NCI-H146 treated with DMSO at 0.1 percent for 48 hours (cell line): Measurements from ENCODE around the gene CTNNB1.

Source experiments
- DNase-seq: peaks from one replicate; lab custom pipeline; 2025; ENCODE audit not compliant: unreplicated experiment; lab: John Stamatoyannopoulos, UW

The CTNNB1 gene

DNA sequence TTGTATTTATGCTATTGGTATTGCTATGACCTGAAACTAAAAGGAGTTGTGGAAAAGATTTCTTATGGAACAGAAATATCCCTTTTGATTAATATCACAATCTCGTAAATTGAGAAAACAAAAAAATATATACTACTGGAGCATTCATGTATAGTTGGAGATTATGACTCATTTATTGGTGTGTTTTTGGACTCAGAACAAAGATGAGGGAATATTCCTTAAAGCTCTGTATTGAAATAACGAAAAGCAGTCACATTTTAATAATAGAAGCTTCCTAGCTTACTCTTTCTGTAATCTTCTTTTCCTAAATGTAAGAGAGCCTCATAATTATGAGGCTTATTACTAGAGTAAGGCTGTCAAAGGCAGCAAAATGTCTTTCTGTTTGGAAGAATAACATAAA lies 14.3 kb downstream of the CTNNB1 start:
- DNase-seq: no peak

DNA sequence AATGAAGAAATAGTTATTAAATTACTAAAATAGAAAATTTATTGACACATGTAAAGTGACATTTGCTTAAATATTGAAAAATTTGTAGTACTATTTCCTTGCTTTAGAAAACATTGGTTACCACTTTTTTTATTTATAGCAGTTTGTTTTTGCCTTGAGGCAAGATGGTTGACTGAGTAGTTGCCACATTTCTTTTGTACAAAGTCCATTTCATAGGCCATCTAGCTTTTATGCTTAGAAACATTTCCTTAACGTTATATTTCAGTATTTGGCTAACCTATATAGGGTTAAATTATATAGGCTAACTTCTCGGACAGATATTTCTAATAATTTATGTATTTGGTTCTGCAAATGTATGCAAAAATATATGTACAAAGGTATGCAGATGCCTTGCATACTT lies 17.1 kb downstream of the CTNNB1 start:
- DNase-seq: no peak

DNA sequence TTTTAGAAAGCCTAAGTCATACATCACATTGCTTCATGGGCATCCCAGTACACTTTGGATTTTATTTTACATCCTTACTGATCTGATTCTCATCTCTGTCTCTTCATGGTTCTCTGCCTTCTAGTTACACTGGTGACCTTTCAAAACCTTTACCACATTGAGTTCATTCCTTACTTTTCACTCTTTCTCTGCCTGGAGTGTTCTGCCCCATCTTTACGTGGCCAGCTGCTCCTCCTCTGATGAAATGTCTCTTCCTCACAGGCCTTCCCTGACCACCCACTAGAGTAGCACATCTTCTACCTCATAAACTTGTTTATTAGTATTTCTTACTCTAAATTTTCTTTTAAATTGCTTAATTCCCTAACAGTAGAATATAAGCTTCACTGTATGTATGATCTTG lies 17.7 kb downstream of the CTNNB1 start:
- no peak for DNase-seq

DNA sequence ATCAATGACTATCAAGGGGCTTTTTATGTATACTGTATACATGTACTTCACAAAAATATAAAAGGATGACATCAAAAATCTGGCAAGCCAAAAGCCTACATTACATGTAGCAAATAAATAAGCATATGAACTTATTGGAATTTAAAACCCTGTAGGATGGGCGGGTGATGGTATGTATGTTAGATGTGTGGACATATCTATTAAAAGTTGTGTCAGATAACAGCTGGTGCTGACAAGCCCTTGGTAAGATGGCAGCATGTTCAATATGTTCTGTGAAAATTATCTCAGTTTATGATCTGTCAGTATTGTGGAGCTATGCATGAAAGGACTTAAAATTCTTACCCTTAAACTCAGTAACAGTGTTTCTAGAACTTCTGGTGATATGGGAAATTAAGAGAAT lies 20.1 kb downstream of the CTNNB1 start:
- no peak for DNase-seq

DNA sequence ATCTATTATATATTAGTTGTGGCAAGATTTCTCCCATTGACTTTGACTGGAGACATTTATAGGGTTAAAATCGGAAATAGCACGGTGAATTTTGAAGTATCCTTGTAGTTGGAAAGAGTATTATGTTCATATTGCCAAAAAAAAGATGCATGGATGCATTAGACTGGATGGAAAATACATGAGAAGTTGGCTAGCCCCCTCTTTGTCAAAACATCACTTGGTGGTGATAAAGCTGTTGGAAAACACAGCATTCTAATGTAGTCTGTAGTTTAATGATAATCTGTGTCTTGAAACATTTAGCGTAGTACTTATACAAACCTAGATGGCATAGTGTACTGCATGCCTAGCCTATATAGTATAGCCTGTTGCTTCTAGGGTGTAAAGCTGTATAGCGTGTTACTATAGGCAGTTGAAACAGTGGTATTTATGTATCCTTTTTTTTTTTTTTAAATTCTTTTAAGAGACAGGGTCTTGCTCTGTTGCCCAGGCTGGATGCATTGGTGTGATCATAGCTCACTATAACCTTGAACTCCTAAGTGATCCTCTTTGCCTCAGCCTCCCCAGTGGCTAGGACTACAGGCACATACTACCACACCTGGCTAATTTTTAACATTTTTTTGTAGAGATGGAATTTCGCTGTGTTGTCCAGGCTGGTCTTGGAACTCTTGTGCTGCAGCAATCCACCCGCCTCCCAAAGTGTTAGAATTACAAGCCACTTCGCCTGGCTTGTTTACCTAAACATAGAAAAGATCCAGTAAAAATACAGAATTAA lies 21.8 kb downstream of the CTNNB1 start:
- no peak for DNase-seq

DNA sequence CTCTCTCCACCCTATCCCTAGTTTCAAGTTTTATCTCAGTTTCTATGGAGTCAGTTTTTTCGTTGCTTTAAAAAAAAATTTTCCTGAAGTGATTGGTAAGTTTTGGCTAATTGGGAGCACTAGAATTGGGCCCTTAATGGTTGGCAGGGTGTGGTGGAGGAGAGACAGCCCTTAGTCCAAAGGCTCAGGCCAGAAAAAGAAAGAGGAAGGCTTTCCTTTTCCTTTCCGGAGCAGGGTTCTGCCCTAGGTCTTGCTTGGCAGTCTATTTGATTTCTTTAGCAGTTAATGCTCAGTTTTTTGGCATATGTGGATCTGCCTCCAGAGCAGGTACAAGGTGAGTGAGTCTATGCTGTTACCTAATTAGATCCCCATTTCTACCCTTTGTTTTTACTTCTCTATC lies 22.7 kb downstream of the CTNNB1 start:
- DNase-seq: no peak

DNA sequence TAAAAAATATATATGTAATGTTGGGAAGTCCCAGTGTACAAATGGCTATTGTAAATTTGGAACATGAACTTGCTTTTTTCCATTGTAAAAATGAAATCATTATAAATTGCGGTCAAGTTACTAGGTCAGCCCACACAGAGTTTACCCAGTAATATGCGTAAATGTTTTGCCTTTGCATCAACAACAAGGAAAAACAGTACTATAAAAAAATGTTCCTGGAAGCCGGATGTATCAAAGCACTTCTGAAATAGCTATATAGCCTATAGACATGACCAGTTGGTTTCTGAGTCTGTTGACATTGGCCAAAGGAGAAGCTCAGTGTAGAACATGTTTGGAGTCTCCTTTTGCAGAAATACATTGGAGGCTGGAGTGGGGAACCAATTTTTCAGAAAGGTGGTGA lies 23.2 kb downstream of the CTNNB1 start:
- no peak for DNase-seq

DNA sequence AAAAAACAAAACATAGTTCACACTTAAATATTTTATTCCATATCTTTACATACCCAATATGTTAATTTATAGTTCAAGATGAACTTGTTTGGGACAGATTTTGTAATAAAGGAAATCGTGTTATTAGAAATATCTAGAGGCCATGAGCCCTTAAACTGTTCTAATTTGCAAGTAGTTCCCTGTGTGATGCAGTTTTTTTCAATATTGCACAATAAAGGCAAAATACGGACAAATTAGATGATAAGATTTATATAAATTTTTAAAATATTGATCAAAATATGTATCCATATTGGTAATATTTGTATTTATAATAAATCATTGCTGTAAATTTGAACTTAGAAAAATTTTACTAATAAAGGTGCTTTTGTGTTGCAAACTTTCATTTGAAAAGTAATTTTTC lies 23.8 kb downstream of the CTNNB1 start:
- DNase-seq: no peak

DNA sequence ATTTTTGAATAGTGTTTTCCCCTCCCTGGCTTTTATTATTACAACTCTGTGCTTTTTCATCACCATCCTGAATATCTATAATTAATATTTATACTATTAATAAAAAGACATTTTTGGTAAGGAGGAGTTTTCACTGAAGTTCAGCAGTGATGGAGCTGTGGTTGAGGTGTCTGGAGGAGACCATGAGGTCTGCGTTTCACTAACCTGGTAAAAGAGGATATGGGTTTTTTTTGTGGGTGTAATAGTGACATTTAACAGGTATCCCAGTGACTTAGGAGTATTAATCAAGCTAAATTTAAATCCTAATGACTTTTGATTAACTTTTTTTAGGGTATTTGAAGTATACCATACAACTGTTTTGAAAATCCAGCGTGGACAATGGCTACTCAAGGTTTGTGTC lies 24.4 kb downstream of the CTNNB1 start:
- no peak for DNase-seq

DNA sequence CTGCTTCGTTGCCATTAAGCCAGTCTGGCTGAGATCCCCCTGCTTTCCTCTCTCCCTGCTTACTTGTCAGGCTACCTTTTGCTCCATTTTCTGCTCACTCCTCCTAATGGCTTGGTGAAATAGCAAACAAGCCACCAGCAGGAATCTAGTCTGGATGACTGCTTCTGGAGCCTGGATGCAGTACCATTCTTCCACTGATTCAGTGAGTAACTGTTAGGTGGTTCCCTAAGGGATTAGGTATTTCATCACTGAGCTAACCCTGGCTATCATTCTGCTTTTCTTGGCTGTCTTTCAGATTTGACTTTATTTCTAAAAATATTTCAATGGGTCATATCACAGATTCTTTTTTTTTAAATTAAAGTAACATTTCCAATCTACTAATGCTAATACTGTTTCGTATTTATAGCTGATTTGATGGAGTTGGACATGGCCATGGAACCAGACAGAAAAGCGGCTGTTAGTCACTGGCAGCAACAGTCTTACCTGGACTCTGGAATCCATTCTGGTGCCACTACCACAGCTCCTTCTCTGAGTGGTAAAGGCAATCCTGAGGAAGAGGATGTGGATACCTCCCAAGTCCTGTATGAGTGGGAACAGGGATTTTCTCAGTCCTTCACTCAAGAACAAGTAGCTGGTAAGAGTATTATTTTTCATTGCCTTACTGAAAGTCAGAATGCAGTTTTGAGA lies 25.0 kb downstream of the CTNNB1 start:
- DNase-seq: no peak

DNA sequence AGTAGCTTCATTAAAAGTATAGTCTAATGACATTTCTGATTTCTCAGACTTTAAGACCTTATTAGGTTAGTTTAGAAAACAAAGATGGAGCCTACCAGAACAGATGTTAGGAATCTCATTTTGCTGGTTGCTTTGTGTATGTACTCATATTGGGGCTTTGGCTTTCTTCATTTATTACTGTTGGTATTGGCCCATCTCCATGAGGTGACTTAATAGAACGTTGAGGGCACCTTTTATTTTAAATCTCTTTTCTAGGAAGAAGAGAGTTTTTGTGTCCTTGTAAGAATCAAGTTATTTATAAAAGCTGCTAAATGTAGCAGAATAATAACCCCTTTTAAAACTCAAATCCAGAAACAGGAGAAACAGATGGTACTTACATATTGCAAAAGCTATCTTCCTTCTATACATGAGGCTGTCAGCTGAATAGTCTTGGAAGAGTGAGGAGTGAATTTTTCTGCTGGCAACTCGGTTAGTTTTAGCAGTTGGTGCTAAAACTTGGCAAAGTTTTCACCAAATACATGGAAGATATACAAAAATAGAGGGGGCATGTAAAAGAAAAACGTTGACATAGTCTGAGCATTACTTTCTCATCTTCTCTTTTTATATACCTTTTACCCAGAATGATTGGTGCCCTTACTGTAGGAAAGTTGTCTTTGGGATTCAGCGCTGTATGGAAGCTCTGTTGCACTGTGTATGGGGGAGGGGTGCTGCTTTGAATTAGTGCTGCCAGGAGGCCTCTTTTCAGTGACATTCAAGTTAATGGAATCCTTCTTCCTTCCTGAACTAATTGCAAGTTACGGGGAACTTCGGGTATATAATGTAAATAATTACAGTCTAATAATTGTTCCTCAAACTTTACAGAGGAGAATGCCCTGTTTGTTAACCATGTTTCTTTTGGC lies 35.8 kb downstream of the CTNNB1 start:
- no peak for DNase-seq

DNA sequence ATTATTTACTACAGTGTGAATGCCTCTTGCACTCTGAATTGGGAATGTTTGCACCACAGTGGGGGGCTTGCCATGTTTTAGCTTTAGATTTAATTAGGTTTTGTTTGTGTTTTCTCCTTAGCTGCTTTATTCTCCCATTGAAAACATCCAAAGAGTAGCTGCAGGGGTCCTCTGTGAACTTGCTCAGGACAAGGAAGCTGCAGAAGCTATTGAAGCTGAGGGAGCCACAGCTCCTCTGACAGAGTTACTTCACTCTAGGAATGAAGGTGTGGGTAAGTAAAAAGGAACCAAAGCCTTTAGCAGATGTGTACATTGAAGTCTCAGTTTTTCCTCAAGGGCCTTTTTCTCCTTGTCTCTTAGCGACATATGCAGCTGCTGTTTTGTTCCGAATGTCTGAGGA lies 36.9 kb downstream of the CTNNB1 start:
- no peak for DNase-seq

DNA sequence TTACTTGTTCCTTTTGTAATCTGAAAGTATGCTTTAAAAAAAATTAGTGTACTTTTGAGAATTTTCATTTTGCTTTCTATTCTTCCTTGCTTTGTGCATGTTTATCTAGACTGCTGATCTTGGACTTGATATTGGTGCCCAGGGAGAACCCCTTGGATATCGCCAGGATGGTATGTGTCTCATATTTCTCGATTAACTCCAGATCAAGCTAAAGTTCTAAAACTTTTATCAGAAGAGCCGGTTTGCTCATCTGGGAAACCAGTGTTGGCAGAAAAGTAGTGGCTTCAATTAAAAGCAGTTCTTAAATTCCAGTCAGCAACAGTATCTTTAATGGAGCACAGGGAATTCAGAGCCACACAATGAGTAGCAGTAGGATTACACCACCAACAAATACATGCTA lies 38.6 kb downstream of the CTNNB1 start:
- DNase-seq: no peak

DNA sequence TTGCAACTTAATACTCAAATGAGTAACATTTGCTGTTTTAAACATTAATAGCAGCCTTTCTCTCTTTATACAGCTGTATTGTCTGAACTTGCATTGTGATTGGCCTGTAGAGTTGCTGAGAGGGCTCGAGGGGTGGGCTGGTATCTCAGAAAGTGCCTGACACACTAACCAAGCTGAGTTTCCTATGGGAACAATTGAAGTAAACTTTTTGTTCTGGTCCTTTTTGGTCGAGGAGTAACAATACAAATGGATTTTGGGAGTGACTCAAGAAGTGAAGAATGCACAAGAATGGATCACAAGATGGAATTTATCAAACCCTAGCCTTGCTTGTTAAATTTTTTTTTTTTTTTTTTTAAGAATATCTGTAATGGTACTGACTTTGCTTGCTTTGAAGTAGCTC lies 40.3 kb downstream of the CTNNB1 start:
- no peak for DNase-seq

DNA sequence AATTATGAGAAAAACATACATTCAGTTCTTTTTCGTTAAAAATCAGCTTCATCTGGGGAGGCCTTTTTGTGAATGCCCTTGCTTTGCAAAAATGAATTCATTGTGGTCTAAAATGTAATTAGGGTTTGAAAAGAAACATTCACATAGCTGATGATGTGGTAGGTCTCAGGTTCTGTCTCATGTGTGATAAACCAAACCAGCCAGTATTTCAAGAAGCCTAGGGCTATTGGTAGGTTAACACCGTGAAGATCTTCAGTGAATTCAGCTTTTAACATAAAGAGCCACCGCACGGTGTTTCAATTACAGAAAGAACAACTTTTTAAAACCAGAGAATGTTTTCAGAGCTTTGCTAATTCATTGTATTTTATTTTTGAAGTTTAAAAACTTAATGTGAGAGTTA lies 41.9 kb downstream of the CTNNB1 start:
- no peak for DNase-seq

DNA sequence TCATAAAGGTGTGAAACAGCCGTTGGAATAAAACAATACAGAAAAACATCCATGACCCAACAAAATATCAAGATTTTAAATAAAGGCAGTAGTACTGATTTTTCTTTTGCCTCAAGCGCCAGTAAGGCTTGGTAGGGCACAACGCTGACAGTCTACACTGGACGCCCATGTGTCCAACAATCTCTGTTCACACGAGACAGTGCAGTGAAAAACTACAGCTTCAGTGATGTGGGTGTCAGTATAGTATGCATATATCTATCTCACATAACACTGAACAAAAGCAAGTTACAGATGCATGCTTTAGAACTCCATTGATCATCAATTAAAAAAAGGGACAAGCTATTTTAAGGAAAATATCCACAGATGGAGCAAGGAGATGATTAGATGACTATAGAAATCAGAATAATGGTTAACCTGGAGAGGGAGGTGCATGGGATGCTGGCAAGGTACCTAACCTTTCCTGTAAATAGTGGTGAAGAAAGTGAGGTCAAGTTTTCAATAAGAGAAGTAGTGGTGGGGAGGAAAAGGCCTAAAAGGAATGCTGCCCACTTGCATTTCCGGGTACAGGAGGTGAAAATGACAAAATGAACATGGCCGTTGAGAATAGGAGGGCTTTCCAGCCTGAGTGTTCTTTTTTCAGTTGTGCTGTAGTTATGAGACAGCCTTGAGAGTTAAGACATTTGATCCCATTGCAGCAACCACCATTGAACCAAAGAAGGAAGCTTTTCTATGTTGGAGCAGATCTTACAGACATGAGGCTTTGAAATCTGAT lies 42.7 kb downstream of the CTNNB1 start:
- DNase-seq: no peak

DNA sequence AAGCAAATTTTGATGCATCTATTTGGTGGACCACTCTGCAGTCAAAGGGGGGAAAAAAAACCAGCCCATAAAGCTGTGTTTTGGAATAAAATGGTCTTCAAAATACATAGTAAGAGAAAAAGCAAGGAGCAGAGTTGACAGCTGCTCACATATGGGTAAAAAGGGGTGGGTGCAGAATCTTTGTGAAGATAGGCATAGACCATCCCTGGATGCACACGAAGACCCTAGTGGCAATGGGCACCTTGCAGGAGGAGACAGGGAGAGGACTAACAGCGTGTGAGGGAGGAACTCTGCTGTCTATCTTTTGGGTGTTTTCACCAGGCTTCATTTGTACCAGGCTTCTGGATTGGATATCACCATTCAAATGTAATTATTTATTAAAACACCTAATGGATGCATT lies 43.9 kb downstream of the CTNNB1 start:
- no peak for DNase-seq

DNA sequence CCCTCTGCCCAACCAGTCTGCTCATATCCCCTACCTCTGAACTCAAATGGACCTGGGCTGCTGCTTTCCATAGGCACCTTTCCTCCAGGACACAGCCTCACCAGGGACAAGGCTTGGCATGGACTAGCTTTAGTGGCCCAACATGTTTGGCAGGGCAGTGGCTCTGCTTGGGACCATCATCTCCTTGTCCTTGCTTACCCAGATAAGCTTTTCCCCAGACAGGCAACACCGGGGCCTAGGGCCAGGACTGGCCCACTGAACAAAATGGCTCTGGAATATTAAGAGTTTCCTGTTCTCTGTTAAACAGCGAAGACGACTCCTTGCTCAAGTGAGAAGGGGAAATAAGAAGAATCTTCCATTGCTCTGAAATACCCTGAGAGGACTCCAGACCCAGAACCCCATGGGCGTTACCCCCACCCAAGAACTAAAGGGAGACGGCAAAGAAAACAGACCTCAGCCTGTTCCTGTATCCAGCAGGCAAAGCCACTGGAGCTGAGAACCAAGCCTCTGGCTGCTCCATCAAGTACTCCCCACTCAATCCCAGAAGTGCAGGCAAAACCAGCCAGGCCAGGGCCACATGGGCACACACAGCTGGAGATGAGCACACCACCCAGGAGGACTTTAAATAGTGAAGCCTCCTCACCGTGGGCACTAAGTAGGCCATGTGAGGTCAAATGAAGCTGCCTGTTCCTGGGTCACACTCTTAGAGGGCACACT lies 45.5 kb downstream of the CTNNB1 start:
- DNase-seq: no peak

DNA sequence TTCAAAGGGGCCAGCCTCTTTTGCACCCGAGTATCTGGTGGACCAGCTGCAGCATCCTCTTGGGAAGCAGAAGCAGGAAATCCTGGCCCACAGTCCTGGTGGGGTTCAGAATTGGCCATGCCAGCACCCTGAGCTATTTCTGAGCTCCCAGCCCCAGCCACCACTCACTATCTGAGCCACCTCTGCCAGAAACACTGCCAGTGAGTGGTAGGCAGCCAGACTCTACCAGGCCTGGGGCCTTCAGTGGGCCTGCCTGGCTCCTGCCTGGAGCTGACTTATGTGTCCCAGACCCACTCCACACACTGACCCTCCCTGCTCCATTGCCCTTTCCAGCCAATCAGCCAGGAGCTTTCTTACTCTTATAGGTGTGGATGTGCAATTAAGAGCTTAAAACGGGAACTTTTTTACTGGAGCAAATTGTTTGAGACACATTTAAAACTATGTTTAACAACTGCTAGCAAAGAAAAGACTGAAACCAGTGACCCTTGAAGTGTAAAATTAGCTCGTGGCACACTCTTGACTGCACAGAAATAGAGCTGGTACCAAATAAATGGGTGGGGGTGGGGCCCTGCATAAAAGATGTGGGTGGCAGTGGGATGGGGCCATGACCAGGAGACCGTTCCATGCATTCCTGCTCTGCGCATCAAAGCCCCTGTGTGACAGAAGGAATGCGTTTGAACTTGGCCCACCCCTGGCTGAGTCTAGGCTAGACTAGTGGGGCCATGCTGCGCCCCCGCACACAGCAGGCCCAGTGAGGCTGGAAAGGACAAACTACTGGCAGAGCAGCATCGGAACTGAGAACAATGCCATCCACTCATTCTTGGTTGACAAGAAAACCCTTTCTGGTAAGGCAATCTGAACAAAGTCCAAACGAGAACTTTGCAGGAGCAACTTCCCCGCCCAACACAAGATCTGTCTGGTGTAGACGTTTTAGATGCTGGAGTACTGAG lies 48.0 kb downstream of the CTNNB1 start:
- no peak for DNase-seq
